Vagina (tissue), 2 donors: ENCODE data around the gene CCDC73. TPM values are rescaled to one million over a fixed set of nuclear protein-coding genes. Genes with fewer than 3 reads are reported as not detected.

Experiments used
- DNase-seq, 2 donors: peaks; one replicate each; pipeline ENCODE4 v3.0.0-alpha.2; 2017; ENCODE audit errors: extremely low spot score in 2 of 2
- H3K27ac ChIP-seq: fragments of 200-600 bp; sonication (generic); one replicate; pipeline ENCODE4 v1.5.1; 2019
- H3K27me3 ChIP-seq: fragments of 200-600 bp; sonication (generic); one replicate; pipeline ENCODE4 v1.5.1; 2019
- H3K36me3 ChIP-seq, 2 donors: fragments of 200-600 bp; sonication (generic); one replicate each; pipeline ENCODE4 v1.5.1; 2017 to 2019
- H3K4me1 ChIP-seq: fragments of 200-600 bp; sonication (generic); one replicate; pipeline ENCODE4 v1.5.1; 2019
- H3K4me3 ChIP-seq, 2 donors: fragments of 200-600 bp; sonication (generic); 1 replicate in 1 of 2; 2 replicates in 1 of 2; pipeline ENCODE4 v1.5.1; 2016 to 2019
- H3K9me3 ChIP-seq: fragments of 200-600 bp; sonication (generic); one replicate; pipeline ENCODE4 v1.5.1; 2019
- POLR2A ChIP-seq, 2 donors: fragments of 450-650 bp; IDR thresholded peaks; one replicate each; pipeline ENCODE4 v1.6.1; 2017; ENCODE audit warnings: antibody characterized with exemption in 2 of 2, mild to moderate bottlenecking in 2 of 2, moderate library complexity in 2 of 2
- POLR2AphosphoS5 ChIP-seq, 2 donors: sonication (generic); formaldehyde crosslinking; IDR thresholded peaks; one replicate each; pipeline ENCODE4 v1.9.0; 2017; ENCODE audit warnings: antibody characterized with exemption in 2 of 2, mild to moderate bottlenecking in 2 of 2, low read depth in 1 of 2; ENCODE audit not compliant: insufficient read depth in 1 of 2
- intact Hi-C: fragments of 100-400 bp; cut with DNase I; formaldehyde crosslinking; loops from one replicate; pipeline ENCODE4 v1.15.1; 2023
- total RNA-seq: library from RNA; depleted of rRNA; stranded (reverse); fragments of >200 nt; gene quantifications from one replicate; pipeline ENCODE4 v1.2.3, GENCODE V29; 2016
- TF ChIP-seq, protein P1 (sequence below), 3 experiments: fragments of 450-650 bp in 2 of 3; fragments of 200-600 bp in 1 of 3; sonication (generic) in 1 of 3; IDR thresholded peaks; one replicate each; pipeline ENCODE4 v1.5.1; 2017 to 2019; ENCODE audit warnings: antibody characterized with exemption in 3 of 3, mild to moderate bottlenecking in 2 of 3, moderate library complexity in 2 of 3

The CCDC73 gene
- total RNA-seq = not detected

DNA sequence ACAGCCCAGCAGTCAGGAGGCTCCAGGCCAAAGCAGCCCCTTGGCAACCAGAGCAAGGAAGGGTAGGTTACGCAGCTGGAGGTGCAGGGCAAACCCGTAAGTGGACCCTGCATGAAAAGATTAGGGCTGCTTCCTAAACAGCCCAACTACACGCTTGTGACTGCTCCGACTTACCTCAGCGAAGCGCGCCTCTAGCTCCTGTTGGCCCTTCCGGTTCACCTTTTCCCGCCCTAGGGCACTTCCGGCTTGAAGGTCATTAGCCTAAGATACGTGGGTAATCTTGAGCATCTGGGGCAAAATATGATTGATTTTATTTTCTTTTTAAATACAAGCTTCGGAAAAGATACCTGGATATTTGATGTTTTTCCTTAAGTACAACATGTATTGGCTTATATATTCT, at the start of gene CCDC73:
TSS of gene CCDC73 (minus strand) at position 224 of the 400 bp plus-strand sequence. CDS start 34,419 bp downstream, outside the sequence.
- no peaks in the 10 kb centered on the region for H3K9me3 ChIP-seq
- DNase-seq = no peak
- TF ChIP-seq POLR2AphosphoS5 (IDR thresholded peaks at IDR 0.05; ENCODE audit: insufficient read depth in 1 of 2, low read depth in 1 of 2) = no peak
- no peak within 1 kb of the TSS for H3K27ac ChIP-seq
- H3K27me3 ChIP-seq = no peaks in the 10 kb centered on the region
- H3K36me3 ChIP-seq = no peaks in the 10 kb centered on the region
- intact Hi-C loops = no loop called here
- no peak within 1 kb of the TSS for H3K4me3 ChIP-seq
- H3K4me1 ChIP-seq = no peaks in the 10 kb centered on the region

- Histone ChIP-seq H3K27ac (no peak overlapping the region), H3K36me3 (no peaks in the 10 kb centered on the region), H3K4me1 (no peaks in the 10 kb centered on the region), H3K4me3 (no peak overlapping the region), H3K27me3 (no peaks in the 10 kb centered on the region), H3K9me3 (no peaks in the 10 kb centered on the region)
- TF ChIP-seq POLR2A (IDR thresholded peaks at IDR 0.05) (no peak), POLR2AphosphoS5 (IDR thresholded peaks at IDR 0.05; ENCODE audit: insufficient read depth in 1 of 2, low read depth in 1 of 2) (no peak)
- TF ChIP-seq, protein P1, sequence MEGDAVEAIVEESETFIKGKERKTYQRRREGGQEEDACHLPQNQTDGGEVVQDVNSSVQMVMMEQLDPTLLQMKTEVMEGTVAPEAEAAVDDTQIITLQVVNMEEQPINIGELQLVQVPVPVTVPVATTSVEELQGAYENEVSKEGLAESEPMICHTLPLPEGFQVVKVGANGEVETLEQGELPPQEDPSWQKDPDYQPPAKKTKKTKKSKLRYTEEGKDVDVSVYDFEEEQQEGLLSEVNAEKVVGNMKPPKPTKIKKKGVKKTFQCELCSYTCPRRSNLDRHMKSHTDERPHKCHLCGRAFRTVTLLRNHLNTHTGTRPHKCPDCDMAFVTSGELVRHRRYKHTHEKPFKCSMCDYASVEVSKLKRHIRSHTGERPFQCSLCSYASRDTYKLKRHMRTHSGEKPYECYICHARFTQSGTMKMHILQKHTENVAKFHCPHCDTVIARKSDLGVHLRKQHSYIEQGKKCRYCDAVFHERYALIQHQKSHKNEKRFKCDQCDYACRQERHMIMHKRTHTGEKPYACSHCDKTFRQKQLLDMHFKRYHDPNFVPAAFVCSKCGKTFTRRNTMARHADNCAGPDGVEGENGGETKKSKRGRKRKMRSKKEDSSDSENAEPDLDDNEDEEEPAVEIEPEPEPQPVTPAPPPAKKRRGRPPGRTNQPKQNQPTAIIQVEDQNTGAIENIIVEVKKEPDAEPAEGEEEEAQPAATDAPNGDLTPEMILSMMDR (IDR thresholded peaks at IDR 0.05) = no peak
- intact Hi-C loops = no loop called here
- DNase-seq = no peak
Observed at GRCh38 chr11:32843544-32843943, 49.1 kb upstream of the CCDC73 start.

GRCh38 chr11:32840587-32840986, 46.1 kb upstream of the CCDC73 start:
- Histone ChIP-seq H3K36me3 (no peaks in the 10 kb centered on the region), H3K27me3 (no peaks in the 10 kb centered on the region), H3K9me3 (no peaks in the 10 kb centered on the region), H3K4me3 (no peak overlapping the region), H3K27ac (no peak overlapping the region), H3K4me1 (no peaks in the 10 kb centered on the region)
- intact Hi-C loops = no loop called here
- TF ChIP-seq POLR2AphosphoS5 (IDR thresholded peaks at IDR 0.05; ENCODE audit: insufficient read depth in 1 of 2, low read depth in 1 of 2) (no peak), POLR2A (IDR thresholded peaks at IDR 0.05) (no peak)
- TF ChIP-seq, protein P1 (IDR thresholded peaks at IDR 0.05) = no peak
- DNase-seq = no peak

GRCh38 chr11:32839308-32839707, 44.8 kb upstream of the CCDC73 start:
- Histone ChIP-seq H3K4me1 (no peaks in the 10 kb centered on the region), H3K36me3 (no peaks in the 10 kb centered on the region), H3K9me3 (no peaks in the 10 kb centered on the region), H3K27ac (no peak overlapping the region), H3K27me3 (no peaks in the 10 kb centered on the region), H3K4me3 (no peak overlapping the region)
- no peak for DNase-seq
- TF ChIP-seq, protein P1 (IDR thresholded peaks at IDR 0.05) = no peak
- no peak for TF ChIP-seq POLR2AphosphoS5 (IDR thresholded peaks at IDR 0.05; ENCODE audit: insufficient read depth in 1 of 2, low read depth in 1 of 2)
- intact Hi-C loops = no loop called here

DNA sequence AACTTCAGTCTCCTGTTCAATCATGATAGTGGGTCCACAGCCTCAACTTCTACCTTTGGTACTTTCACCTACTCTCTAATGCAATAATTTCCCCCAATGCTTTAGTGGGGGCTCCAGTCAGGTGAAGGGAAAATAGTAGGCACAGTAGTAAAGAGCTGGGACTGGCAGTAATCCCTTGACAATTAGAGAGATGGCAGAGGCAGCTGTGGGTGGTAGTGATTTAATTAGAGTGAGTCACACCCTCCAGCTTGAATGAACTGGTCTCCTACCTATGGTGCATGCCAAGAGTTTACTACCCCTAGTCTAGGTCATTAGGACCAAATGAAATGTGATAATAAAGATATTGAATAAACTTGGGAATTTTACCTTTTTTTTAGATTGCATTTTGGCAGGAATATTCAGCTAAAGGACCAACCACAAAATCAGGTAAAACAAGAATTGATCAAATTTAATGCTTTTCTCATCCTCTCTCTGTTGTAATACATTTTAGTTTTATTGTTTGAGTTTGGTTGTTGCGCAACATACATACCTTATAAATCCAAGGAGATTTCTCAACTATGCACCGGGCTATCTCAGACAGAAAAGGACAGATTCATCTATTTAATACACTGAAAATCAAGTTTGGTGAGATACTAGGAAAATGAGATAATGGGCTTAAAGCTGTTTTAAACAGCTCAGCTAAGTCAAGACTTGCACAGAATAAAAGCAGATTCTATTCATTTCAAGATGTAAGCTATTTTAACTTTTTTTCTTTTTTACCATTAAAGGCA, 44.2 kb upstream of the CCDC73 start:
- Histone ChIP-seq H3K27me3 (no peaks in the 10 kb centered on the region), H3K27ac (no peak overlapping the region), H3K36me3 (no peaks in the 10 kb centered on the region), H3K4me1 (no peaks in the 10 kb centered on the region), H3K9me3 (no peaks in the 10 kb centered on the region), H3K4me3 (no peak overlapping the region)
- no peak for DNase-seq
- TF ChIP-seq POLR2AphosphoS5 (IDR thresholded peaks at IDR 0.05; ENCODE audit: insufficient read depth in 1 of 2, low read depth in 1 of 2) = peak in 1 of 2 donors; percentile 86
- TF ChIP-seq, protein P1 (IDR thresholded peaks at IDR 0.05) = no peak
- intact Hi-C loops = no loop called here
